Upper lobe of left lung (tissue), 4 donors: Measurements from ENCODE around the gene CCNY.

ENCODE experiments used
- CTCF ChIP-seq, 6 experiments: fragments of 450-650 bp in 4 of 6; fragments of 200-600 bp in 2 of 6; sonication (generic) in 2 of 6; IDR thresholded peaks; one replicate each; pipeline ENCODE4 v1.5.1; 2016 to 2019; ENCODE audit warnings: antibody characterized with exemption in 6 of 6
- POLR2A ChIP-seq, 4 donors: fragments of 450-650 bp; IDR thresholded peaks; one replicate each; pipeline ENCODE4 v1.5.1; 2016 to 2017; ENCODE audit warnings: antibody characterized with exemption in 4 of 4, mild to moderate bottlenecking in 2 of 4
- POLR2AphosphoS5 ChIP-seq, 2 donors: sonication (generic); formaldehyde crosslinking; IDR thresholded peaks; one replicate each; pipeline ENCODE4 v1.5.1; 2017; ENCODE audit warnings: antibody characterized with exemption in 2 of 2

GRCh38 chr10:35422228-35422627 is 85.9 kb downstream of the CCNY start:
- no peak for TF ChIP-seq POLR2AphosphoS5 (IDR thresholded peaks at IDR 0.05)
- no peak for TF ChIP-seq POLR2A (IDR thresholded peaks at IDR 0.05)
- no peak for TF ChIP-seq CTCF (IDR thresholded peaks at IDR 0.05)
